HG02610 (cell line): ENCODE data around the gene KCTD15.

ENCODE experiments used
- ATAC-seq: cut with Tn5 transposase; IDR thresholded peaks from one replicate; pipeline ENCODE4 v1.9.1; 2021; ENCODE audit warnings: mild to moderate bottlenecking, moderate library complexity; ENCODE audit not compliant: unreplicated experiment

KCTD15 gene

GRCh38 chr19:33795370-33796163 is 1.1 kb upstream of the KCTD15 start:
- no peak for ATAC-seq

GRCh38 chr19:33797802-33798671 is 1.4 kb downstream of the KCTD15 start:
- no peak for ATAC-seq

DNA sequence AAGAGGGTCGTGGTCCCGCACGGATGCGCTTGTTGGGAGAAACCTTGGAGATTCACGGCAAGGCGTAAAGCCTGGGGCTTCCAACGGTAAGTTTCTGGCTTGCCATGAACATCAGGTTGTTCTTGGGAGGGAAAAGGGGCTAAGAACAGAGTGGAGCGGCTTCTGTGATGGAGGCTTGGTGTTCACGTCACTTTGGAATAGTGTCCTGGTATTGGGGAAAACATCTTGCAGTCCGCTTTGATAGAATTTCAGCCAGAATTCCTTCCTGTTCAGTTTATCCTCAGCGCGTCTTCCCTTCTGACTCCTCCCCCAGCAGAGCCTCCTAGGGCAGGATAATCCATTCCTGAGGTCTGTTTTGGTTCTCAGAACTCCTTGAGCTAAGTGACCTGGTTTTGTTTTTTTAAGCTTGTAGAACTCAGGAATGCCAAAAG is 2.0 kb downstream of the KCTD15 start:
- ATAC-seq: no peak

DNA sequence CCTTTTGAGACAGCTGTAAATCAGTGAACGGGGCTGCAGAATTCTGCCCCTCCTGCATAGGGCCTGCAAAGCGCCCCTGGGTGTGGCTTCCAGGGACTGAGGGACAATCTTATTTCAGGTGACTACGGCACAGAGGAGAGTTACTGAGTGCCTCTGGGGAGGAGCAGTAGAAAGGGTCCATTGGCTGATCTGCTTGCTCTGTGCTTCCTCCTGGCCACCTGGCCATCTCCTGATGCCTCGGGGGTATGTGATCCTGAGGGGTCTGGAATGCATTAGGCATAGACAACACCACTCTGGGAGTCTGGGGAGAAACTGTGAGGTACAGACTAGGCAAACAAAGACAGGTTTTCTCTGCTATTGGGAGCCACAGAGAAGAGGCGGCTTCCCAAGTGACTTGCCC is 2.8 kb downstream of the KCTD15 start:
- ATAC-seq: no peak

DNA sequence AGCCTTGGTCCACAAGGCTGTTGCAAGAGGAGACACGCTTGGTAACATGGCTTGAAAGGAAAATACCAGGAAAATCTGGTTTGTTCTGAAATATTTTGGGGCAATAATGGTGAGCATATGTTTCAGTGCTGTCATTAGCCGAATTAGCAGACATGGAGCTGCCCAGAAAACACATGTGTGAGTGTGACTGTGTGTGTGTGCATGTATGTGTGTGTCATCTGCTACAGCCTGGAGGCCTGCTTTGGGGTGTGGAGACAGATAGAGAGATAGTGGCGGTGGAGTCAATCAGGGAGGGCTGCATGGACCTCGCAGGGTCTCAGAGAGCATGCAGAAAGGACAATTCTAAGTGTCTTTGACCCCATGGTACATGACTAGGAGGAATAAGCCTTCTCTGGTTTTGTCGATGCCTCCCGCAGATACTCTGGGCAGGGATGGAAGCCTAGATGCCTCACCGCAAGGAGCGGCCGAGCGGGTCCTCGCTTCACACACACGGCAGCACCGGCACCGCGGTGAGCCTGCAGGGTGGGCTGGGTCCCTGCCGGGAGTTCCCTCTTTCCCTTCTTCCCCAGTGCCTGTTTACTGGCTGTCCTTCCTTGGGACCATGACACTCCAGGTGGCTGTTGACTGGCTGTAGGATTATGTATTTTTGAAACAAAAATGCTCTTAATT is 3.5 kb downstream of the KCTD15 start:
- ATAC-seq: no peak

DNA sequence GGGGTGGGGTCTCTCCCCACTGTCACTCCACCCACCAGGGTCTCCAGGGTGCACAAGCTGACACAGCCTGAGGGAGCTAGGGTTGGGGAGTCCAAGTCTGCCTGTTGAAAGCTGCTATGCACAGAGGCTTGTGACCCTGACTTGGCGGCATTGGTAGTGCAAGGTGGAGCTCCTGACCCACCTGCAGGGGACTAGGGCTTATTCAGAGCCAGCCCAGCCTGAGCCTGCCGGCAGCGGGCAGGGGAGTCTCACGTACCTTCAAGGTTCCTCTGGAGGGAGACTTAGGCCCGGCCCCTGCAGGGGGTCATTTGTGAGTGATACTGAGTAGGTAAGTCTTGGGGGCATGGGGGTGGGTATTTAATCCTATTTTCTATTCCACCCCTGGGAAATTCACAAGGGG is 4.7 kb downstream of the KCTD15 start:
- no peak for ATAC-seq

- no peak for ATAC-seq
Observed at GRCh38 chr19:33802001-33802400, 5.3 kb downstream of the KCTD15 start.

GRCh38 chr19:33802801-33803200 is 6.1 kb downstream of the KCTD15 start:
- no peak for ATAC-seq

DNA sequence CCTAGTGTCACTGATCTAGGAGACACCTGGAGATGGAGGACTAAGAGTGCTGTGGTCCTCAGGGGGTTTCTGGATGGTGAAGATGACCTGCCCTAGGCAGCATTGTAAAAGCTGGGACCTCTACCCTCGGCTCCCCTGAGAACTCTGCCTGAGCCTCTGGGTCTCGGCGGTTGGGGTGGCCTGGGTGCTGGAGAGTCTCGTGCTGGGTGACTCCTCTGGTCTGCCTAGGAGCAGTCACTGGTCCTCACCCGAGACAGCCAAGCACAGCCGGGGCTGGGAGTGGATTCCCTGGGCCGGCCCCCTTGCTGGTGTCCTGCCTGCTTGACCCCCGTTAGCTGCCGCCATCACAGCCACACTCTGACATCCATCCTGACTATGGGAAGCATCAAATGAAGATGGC is 6.7 kb downstream of the KCTD15 start:
- no peak for ATAC-seq

GRCh38 chr19:33804021-33804799 is 7.5 kb downstream of the KCTD15 start:
- ATAC-seq: no peak

- no peak for ATAC-seq
Observed at GRCh38 chr19:33805313-33805712, 8.6 kb downstream of the KCTD15 start.

- no peak for ATAC-seq
Observed at GRCh38 chr19:33805840-33806433, 9.3 kb downstream of the KCTD15 start.

- no peak for ATAC-seq
Observed at GRCh38 chr19:33806434-33806881, 9.8 kb downstream of the KCTD15 start.

DNA sequence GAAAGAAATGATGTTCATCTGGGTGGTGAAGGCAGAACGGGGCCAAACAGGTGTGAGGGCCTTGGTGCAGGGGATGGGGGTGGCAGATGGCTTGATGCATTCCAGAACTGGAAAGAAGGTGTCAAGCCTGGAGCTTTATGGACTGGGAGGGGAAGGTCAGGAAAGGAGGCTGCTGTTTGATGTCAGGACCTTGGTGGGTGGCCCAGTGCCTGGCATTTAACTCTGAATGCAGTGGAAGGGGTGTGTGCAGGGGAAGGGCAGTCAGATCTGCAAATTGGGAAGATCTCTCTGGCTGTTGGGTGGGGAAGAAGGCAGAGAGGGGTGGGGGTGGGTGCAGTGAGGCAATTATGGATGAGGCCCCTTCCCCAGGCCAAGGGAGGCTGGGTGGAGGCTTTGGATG is 11.7 kb downstream of the KCTD15 start:
- no peak for ATAC-seq

DNA sequence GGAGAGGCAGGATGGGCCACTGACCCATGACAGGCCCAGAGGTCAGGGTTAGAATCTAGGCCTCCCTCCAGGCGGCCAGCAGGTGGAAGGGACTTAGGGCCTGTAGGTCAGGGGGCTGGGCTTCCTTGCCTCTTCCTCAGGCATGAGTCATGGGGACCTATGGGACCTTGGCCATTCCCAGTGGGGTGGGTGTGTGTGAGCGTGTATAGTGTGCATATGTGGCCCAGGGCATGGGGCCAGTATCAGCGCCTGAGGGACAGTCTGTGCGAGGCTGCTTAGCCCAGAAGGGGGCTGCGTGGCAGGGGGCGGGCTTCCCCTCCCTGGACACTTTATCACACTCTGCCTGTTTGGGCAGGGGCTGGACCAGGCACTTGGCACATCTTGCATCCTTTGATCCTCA is 13.3 kb downstream of the KCTD15 start:
- no peak for ATAC-seq

DNA sequence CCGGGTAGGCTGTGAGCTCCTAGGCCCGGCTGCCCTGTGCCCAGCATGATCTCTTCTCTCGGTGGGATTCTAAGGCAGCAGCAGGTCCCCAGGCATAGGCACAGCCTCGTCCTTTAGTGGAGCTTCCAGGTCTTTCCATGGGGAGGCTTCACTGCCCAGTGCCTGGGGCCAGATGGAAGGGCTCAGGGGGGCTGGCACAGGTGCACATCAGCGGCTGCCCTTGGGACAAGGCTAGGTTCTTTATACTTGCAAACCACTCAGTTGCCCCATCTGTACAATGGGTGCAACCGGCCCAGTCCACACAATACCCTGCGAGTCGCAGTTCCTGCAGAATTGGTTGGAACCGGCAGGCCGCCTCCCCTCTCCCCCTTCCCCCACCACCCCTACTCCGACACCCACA is 14.2 kb downstream of the KCTD15 start:
- no peak for ATAC-seq

DNA sequence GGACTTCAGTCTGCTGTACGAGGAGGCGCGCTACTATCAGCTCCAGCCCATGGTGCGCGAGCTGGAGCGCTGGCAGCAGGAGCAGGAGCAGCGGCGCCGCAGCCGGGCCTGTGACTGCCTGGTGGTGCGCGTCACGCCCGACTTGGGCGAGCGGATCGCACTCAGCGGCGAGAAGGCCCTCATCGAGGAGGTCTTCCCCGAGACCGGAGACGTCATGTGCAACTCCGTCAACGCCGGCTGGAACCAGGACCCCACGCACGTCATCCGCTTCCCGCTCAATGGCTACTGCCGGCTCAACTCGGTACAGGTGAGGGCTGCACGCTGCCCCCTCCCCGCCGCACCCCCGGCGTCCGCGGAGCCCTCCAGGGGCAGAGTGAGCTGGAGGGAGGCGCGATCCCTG is 14.6 kb downstream of the KCTD15 start:
- ATAC-seq: no peak

DNA sequence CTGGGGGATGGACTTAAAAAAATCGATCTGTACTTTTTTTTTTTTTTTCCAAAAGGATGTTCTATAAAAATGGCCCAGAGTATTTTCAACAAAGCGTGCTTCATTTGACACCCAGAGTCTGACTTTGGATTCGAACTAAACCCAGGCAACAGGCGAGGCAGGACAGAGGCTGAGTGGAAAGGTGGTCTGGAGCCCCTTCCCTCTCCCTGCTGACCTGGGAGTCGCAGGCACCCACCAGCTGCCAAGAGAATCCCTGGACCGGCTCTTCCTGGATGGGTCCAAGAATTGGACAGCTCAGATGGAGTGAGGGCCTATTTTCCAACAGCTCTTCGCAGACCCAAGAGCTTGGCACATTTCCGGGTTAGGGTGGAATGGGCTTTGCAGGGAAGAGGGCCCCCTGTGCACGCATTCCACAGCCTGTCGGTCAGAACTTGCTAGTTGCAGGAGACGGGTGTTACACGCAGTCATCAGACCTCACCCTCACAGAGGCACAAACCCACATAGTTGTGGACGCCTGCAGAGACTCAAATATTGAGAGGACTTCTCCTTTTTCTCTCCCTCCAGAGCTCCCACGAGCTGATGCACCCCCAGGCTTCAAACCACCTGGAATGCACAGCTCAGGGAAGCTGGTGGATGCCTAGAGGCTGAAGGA is 15.2 kb downstream of the KCTD15 start:
- no peak for ATAC-seq

DNA sequence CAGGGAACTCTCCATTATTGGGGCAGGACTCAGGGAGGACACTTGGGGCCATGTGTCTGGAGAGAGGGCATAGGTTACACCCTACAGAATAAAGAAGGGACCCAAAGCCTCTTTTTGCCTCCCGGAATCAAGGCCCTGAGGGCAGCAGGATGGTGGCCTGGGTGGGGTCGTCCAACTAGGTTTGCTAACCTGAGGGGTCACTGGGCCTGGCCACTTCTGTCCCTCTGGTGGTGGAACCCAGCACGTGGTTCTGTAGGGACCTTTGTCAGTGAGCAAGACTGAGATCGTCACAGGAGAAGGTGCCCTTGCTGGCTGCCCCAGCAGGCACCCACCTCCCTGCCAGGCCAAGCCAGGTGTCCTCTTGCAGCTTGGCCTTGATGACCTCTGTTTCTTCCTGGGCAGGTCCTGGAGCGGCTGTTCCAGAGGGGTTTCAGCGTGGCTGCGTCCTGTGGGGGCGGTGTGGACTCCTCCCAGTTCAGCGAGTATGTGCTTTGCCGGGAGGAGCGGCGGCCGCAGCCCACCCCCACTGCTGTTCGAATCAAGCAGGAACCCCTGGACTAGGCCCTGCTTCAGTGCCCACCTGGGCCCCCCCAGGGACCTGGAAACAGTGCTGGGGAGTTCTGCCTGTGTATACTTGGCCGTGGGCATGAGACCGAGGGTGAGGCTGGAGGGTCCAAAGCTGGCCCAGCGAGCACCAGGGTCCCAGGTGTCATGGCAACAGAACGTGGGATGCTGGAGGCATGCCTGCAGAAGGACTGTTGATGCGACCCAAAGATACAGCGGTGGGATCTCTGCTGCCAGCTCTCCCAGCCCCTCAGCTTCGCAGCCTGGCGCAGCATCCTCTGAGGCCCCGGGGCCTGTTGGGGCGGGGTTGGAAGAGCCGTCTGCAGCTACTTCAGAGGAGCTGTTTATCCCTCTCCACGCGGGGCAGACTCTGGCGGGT is 16.0 kb downstream of the KCTD15 start:
- ATAC-seq: no peak
